SK-N-SH treated with all-trans-retinoic acid at 6 μM for 48 hours (cell line): Measurements from ENCODE around the gene UBR2.

Experiments
- ATAC-seq: fragments of 200-7000 bp; cut with Tn5 transposase; 3 replicates; pipeline ENCODE4 v1.9.1; 2020; ENCODE audit warnings: mild to moderate bottlenecking, moderate library complexity
- ARNTL ChIP-seq: fragments of 450-650 bp; formaldehyde crosslinking; IDR thresholded peaks from 2 replicates; pipeline ENCODE4 v1.5.0; 2020; ENCODE audit warnings: low read depth, mild to moderate bottlenecking, moderate library complexity, borderline replicate concordance
- CSDC2 ChIP-seq: fragments of 250-450 bp; sonication (Bioruptor Pico); IDR thresholded peaks from 2 replicates; pipeline ENCODE4 v1.5.0; 2020; ENCODE audit warnings: mild to moderate bottlenecking, moderate library complexity
- GLIS3 ChIP-seq: fragments of 250-450 bp; sonication (Bioruptor Pico); IDR thresholded peaks from 2 replicates; pipeline ENCODE4 v1.5.0; 2020; ENCODE audit warnings: mild to moderate bottlenecking, moderate library complexity
- ISL1 ChIP-seq: fragments of 250-450 bp; sonication (Bioruptor Pico); IDR thresholded peaks from 2 replicates; pipeline ENCODE4 v2.1.2; 2022; ENCODE audit warnings: mild to moderate bottlenecking, moderate library complexity
- OSR1 ChIP-seq: fragments of 250-450 bp; sonication (Bioruptor Pico); IDR thresholded peaks from 2 replicates; pipeline ENCODE4 v1.8.0; 2022; ENCODE audit warnings: moderate library complexity, mild to moderate bottlenecking, inconsistent platforms
- PATZ1 ChIP-seq: fragments of 250-450 bp; sonication (Bioruptor Pico); IDR thresholded peaks from 2 replicates; pipeline ENCODE4 v1.8.0; 2020; ENCODE audit warnings: mild to moderate bottlenecking, moderate library complexity, borderline replicate concordance
- POU6F1 ChIP-seq: fragments of 250-450 bp; sonication (Bioruptor Pico); IDR thresholded peaks from 2 replicates; pipeline ENCODE4 v1.8.0; 2021; ENCODE audit warnings: low read depth, mild to moderate bottlenecking, moderate library complexity, borderline replicate concordance
- PPARA ChIP-seq: fragments of 250-450 bp; sonication (Bioruptor Pico); IDR thresholded peaks from 2 replicates; pipeline ENCODE4 v1.5.0; 2020; ENCODE audit warnings: mild to moderate bottlenecking, borderline replicate concordance
- RARB ChIP-seq: fragments of 250-450 bp; sonication (Bioruptor Pico); IDR thresholded peaks from 2 replicates; pipeline ENCODE4 v1.8.0; 2021; ENCODE audit warnings: mild to moderate bottlenecking, moderate library complexity
- SNAI2 ChIP-seq: fragments of 250-450 bp; sonication (Bioruptor Pico); IDR thresholded peaks from 2 replicates; pipeline ENCODE4 v1.5.0; 2020; ENCODE audit warnings: mild to moderate bottlenecking, moderate library complexity
- TCF4 ChIP-seq: fragments of 250-450 bp; sonication (Bioruptor Pico); IDR thresholded peaks from 2 replicates; pipeline ENCODE4 v1.8.0; 2021; ENCODE audit warnings: mild to moderate bottlenecking, moderate library complexity, borderline replicate concordance
- TOX ChIP-seq: fragments of 250-450 bp; sonication (Bioruptor Pico); IDR thresholded peaks from 2 replicates; pipeline ENCODE4 v1.8.0; 2021; ENCODE audit warnings: mild to moderate bottlenecking, moderate library complexity, borderline replicate concordance
- ZC3H10 ChIP-seq: fragments of 250-450 bp; sonication (Bioruptor Pico); IDR thresholded peaks from 2 replicates; pipeline ENCODE4 v1.5.1; 2021; ENCODE audit warnings: mild to moderate bottlenecking, moderate library complexity
- ZFP3 ChIP-seq: fragments of 250-450 bp; sonication (Bioruptor Pico); IDR thresholded peaks from 2 replicates; pipeline ENCODE4 v1.5.0; 2020; ENCODE audit warnings: mild to moderate bottlenecking, moderate library complexity
- ZFP30 ChIP-seq: fragments of 450-650 bp; formaldehyde crosslinking; IDR thresholded peaks from 2 replicates; pipeline ENCODE4 v1.5.0; 2022; ENCODE audit warnings: mild to moderate bottlenecking, moderate library complexity
- ZNF565 ChIP-seq: fragments of 450-650 bp; formaldehyde crosslinking; conservative IDR thresholded peaks from 2 replicates; pipeline ENCODE4 v1.5.0; 2020; ENCODE audit warnings: low read depth, mild to moderate bottlenecking, moderate library complexity
- ZNF8 ChIP-seq: fragments of 450-650 bp; formaldehyde crosslinking; IDR thresholded peaks from 2 replicates; pipeline ENCODE4 v1.5.0; 2020; ENCODE audit warnings: mild to moderate bottlenecking, moderate library complexity
- TF ChIP-seq, protein P1 (sequence below): fragments of 250-450 bp; sonication (Bioruptor Pico); IDR thresholded peaks from 2 replicates; pipeline ENCODE4 v1.5.1; 2020; ENCODE audit warnings: low read depth, mild to moderate bottlenecking, moderate library complexity

The UBR2 gene

DNA sequence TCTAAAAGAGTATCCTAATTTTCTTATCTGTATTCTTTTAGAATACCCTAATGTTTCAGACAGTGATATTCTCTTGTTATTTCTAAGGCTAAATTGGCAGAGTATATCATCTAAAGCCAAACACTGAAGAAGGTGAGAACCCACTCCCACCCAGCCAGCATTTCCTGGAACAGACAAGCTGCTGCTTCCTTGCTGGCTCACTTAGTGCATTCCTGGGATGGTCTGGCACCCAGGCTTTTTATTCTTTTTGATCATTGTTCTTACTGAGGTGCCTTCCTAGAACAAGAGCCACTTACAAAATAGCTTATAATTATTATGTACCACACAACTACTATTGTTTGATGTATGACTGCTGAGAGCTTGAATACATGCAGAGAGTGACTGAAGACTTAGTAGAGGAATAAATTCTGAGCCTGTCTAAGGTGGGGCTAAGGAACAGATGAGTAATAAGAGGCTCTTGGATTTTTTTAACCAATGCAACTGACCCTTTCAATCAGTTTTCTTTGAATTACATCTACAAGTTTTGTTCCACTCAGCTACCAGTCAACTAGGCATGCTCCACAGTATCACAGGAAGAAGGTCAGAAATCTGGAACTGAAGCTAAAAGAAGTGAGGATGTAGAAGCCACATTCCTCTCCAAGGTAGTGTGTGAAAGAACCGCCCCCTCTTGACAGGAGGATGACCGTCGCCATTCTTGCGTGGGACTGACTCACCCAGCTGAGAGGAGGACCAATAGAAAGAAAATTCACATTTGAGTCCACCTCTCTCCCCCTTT is 128.5 kb downstream of the UBR2 start (continued):
- TF ChIP-seq RARB (CRISPR knock-in tag) (no peak), ZFP3 (CRISPR knock-in tag) (no peak), ISL1 (CRISPR knock-in tag) (no peak; the same call in 1 of the 2 replicates), POU6F1 (CRISPR knock-in tag) (no peak)

GRCh38 chr6:42693725-42694323 is 130.0 kb downstream of the UBR2 start:
- ATAC-seq = no peak
- TF ChIP-seq OSR1 (CRISPR knock-in tag) = no peak

GRCh38 chr6:42694586-42694985 is 130.8 kb downstream of the UBR2 start:
- TF ChIP-seq, protein P1, sequence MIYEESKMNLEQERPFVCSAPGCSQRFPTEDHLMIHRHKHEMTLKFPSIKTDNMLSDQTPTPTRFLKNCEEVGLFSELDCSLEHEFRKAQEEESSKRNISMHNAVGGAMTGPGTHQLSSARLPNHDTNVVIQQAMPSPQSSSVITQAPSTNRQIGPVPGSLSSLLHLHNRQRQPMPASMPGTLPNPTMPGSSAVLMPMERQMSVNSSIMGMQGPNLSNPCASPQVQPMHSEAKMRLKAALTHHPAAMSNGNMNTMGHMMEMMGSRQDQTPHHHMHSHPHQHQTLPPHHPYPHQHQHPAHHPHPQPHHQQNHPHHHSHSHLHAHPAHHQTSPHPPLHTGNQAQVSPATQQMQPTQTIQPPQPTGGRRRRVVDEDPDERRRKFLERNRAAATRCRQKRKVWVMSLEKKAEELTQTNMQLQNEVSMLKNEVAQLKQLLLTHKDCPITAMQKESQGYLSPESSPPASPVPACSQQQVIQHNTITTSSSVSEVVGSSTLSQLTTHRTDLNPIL (CRISPR knock-in tag) = no peak
- TF ChIP-seq ARNTL (CRISPR knock-in tag) (no peak), RARB (CRISPR knock-in tag) (no peak), TCF4 (CRISPR knock-in tag) (no peak)
- TF ChIP-seq, all 23 proteins: peak for 0
- peak; percentile 47 for ATAC-seq

GRCh38 chr6:42696526-42697267 is 132.9 kb downstream of the UBR2 start:
- peak; percentile 14; the same call in 2 of the 3 replicates for ATAC-seq
- TF ChIP-seq, protein P1 (CRISPR knock-in tag) = no peak
- no peak for TF ChIP-seq SNAI2 (CRISPR knock-in tag)
- TF ChIP-seq ARNTL (CRISPR knock-in tag) = no peak
- TF ChIP-seq GLIS3 = no peak
- no peak for TF ChIP-seq ZFP30
- TF ChIP-seq PATZ1 (CRISPR knock-in tag) = no peak
- no peak for TF ChIP-seq CSDC2 (CRISPR knock-in tag)
- TF ChIP-seq ZNF8 = no peak
- no peak for TF ChIP-seq TOX (CRISPR knock-in tag)
- TF ChIP-seq TCF4 (CRISPR knock-in tag) = no peak
- no peak for TF ChIP-seq ZNF565 (CRISPR knock-in tag)
- no peak for TF ChIP-seq OSR1 (CRISPR knock-in tag)
- no peak for TF ChIP-seq ZC3H10
- no peak for TF ChIP-seq PPARA (CRISPR knock-in tag)

GRCh38 chr6:42697268-42697655 is 133.4 kb downstream of the UBR2 start:
- ATAC-seq = no peak
- no peak for TF ChIP-seq ZNF8
- no peak for TF ChIP-seq ZFP3 (CRISPR knock-in tag)
- TF ChIP-seq ZFP30 = no peak
- TF ChIP-seq ISL1 (CRISPR knock-in tag) = no peak
- no peak for TF ChIP-seq TOX (CRISPR knock-in tag)
- TF ChIP-seq, all 23 proteins: peak for 0
